HEK293T (cell line): Measurements from ENCODE around the gene MNAT1.
"Not testable (repeated sequence)": the region's sequence is repeated elsewhere in the genome, so short reads cannot be mapped to it uniquely, and the experiment has no call there.

Experiments used
- CTCF ChIA-PET: fragments of 350-600 bp; formaldehyde crosslinking; extraction: SDS; loops from one replicate; lab custom pipeline; 2021; ENCODE audit warnings: antibody characterized with exemption, inconsistent platforms; lab: Yijun Ruan, JAX
- POLR2A ChIA-PET: fragments of 350-600 bp; formaldehyde crosslinking; extraction: SDS; loops from one replicate; lab custom pipeline; 2020; ENCODE audit warnings: antibody characterized with exemption, inconsistent platforms; lab: Yijun Ruan, JAX
- DNase-seq: peaks from one replicate; pipeline ENCODE4 v3.0.0; 2012; ENCODE audit warnings: mixed read lengths; ENCODE audit errors: extremely low spot score
- ARNT ChIP-seq: fragments of 450-650 bp; IDR thresholded peaks from 2 replicates; pipeline ENCODE4 v1.6.1; 2017; ENCODE audit warnings: mild to moderate bottlenecking
- BHLHE40 ChIP-seq: fragments of 450-650 bp; IDR thresholded peaks from 2 replicates; pipeline ENCODE4 v1.6.1; 2016; ENCODE audit warnings: mild to moderate bottlenecking, moderate library complexity, borderline replicate concordance
- CTBP1 ChIP-seq: fragments of 450-650 bp; IDR thresholded peaks from 2 replicates; pipeline ENCODE4 v1.6.1; 2016; ENCODE audit warnings: borderline replicate concordance
- ELF4 ChIP-seq: fragments of 450-650 bp; IDR thresholded peaks from 2 replicates; pipeline ENCODE4 v1.6.1; 2017; ENCODE audit warnings: antibody characterized with exemption
- FOXA1 ChIP-seq: fragments of 450-650 bp; IDR thresholded peaks from 2 replicates; pipeline ENCODE4 v1.6.1; 2016; ENCODE audit warnings: mild to moderate bottlenecking
- FOXK2 ChIP-seq: fragments of 450-650 bp; IDR thresholded peaks from 2 replicates; pipeline ENCODE4 v1.6.1; 2016; ENCODE audit warnings: mild to moderate bottlenecking
- FOXM1 ChIP-seq: fragments of 450-650 bp; IDR thresholded peaks from 2 replicates; pipeline ENCODE4 v1.6.1; 2017; ENCODE audit warnings: mild to moderate bottlenecking, borderline replicate concordance
- HDGF ChIP-seq: fragments of 450-650 bp; IDR thresholded peaks from 2 replicates; pipeline ENCODE4 v1.6.1; 2017; ENCODE audit warnings: antibody characterized with exemption, borderline replicate concordance
- L3MBTL2 ChIP-seq: fragments of 450-650 bp; conservative IDR thresholded peaks from 2 replicates; pipeline ENCODE4 v1.6.1; 2016; ENCODE audit warnings: mild to moderate bottlenecking
- LEF1 ChIP-seq: fragments of 450-650 bp; IDR thresholded peaks from 2 replicates; pipeline ENCODE4 v1.6.1; 2017; ENCODE audit warnings: mild to moderate bottlenecking, borderline replicate concordance
- NFRKB ChIP-seq: fragments of 450-650 bp; IDR thresholded peaks from 2 replicates; pipeline ENCODE4 v1.6.1; 2016; ENCODE audit warnings: mild to moderate bottlenecking, moderate library complexity
- SP1 ChIP-seq: fragments of 450-650 bp; IDR thresholded peaks from 2 replicates; pipeline ENCODE4 v1.6.1; 2017
- SUZ12 ChIP-seq: fragments of 450-650 bp; IDR thresholded peaks from 2 replicates; pipeline ENCODE4 v1.6.1; 2016; ENCODE audit warnings: mild to moderate bottlenecking
- TARDBP ChIP-seq: fragments of 450-650 bp; IDR thresholded peaks from 2 replicates; pipeline ENCODE4 v1.6.1; 2016
- ZNF384 ChIP-seq: fragments of 450-650 bp; IDR thresholded peaks from 2 replicates; pipeline ENCODE4 v1.6.1; 2016
- TF ChIP-seq, protein P1 (sequence below): fragments of 450-650 bp; IDR thresholded peaks from 2 replicates; pipeline ENCODE4 v1.6.1; 2016

MNAT1 gene

DNA sequence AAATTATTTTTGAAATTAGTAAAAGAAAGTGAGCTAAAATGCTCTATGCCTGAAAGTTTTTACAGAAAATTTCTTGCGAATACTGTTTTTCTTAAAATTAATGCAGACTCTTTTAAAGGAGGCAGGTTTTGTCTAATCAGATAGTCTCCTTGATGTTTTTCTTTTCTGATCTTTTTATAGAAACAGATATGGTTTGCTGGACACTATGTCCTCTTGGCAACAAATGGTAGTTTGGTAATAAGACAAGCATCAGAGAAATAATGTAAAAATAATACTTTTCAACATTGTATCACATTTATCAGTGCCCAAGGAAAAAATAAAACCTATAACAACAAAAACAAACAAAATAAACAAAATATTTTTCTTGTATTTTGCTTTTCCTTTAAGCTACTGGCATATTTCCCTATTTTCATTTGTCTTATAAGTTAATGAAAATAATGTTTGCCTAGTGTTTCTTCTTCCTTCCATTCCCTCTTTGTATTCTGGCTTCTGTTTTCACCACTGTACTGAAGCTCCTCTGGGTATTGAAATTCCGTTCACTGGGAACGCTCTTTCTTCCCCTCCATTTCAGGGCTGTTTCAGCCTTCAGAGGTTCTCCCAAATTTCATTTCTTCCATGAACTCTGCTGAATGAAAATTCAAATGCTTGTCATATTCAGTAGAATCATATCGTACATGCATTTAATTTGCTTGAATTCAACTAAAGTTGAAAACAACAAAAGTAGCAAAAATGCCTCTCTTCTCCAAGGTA lies 131.0 kb downstream of the MNAT1 start:
- TF ChIP-seq NFRKB = no peak
- TF ChIP-seq FOXM1 = no peak
- TF ChIP-seq ZNF384 = no peak
- no peak for TF ChIP-seq ELF4
- TF ChIP-seq SUZ12 = no peak
- no peak for TF ChIP-seq BHLHE40
- no peak for TF ChIP-seq FOXK2
- no peak for TF ChIP-seq LEF1
- TF ChIP-seq SP1 = no peak
- no peak for TF ChIP-seq FOXA1
- TF ChIP-seq HDGF = no peak
- TF ChIP-seq ARNT = no peak
- TF ChIP-seq TARDBP = no peak
- TF ChIP-seq CTBP1 = no peak
- ChIA-PET POLR2A (interaction anchor here (0.8 to 1.3 kb wide), 2 partner anchors 115 to 142 kb away, joined by 3 to 4 read pairs; no protein-coding TSS in a partner anchor), CTCF (no interaction called here)
- no peak for DNase-seq

DNA sequence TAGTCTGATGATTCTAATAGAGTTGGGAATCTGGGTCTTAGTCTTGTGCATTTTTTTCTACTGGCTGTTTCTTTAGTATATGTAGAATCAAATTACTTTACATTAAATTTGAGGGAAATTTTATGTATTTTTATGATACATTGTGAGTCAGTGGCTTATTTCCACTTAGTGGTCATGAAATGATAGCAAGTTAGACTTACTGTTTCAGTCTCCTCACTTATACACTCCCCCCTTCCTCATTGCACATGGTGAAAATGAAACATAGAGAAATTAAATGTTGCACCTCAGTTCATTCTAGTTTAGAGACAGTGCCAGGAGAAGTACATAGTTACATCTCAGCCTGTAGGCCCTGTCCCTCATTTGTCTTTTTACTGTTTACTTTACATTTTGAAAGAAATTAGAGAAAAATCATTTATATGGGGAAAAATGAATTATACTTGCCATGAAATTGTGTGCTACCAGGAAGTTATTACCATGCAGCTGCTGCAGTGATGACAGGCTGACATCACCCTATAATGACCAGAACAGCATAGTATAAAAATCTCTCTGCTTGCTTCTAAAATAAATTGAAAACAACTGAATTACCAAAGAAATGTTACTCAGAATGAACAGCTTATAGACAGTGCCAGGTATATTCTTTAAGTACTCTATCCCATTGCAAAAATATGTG lies 133.1 kb downstream of the MNAT1 start:
- no peak for DNase-seq
- CTCF ChIA-PET = no interaction called here
- TF ChIP-seq SP1 (no peak), NFRKB (no peak), ELF4 (no peak), BHLHE40 (no peak), ARNT (no peak), LEF1 (no peak)

DNA sequence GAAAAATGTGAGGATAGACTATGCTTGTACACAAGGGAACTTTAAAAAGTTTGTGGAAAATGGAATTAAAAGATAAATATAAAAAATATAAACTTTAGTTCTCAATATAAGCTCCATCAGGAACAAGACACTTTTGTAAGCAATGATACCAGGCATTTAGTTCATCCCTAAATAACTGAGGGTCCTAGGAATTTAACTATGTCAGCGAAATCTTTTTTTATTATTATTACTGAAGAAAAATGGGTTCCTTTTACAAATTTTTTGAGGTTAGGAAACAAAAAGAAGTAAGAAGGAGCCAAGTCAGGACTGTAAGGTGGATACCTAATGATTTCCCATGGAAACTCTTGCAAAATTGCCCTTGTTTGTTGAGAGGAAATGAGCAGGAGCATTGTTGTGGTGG lies 143.6 kb downstream of the MNAT1 start:
- POLR2A ChIA-PET = no interaction called here
- CTCF ChIA-PET = no interaction called here
- no peak for DNase-seq
- TF ChIP-seq SUZ12 (no peak), NFRKB (no peak), LEF1 (no peak), BHLHE40 (no peak), L3MBTL2 (no peak), FOXA1 (no peak)
- TF ChIP-seq, protein P1, sequence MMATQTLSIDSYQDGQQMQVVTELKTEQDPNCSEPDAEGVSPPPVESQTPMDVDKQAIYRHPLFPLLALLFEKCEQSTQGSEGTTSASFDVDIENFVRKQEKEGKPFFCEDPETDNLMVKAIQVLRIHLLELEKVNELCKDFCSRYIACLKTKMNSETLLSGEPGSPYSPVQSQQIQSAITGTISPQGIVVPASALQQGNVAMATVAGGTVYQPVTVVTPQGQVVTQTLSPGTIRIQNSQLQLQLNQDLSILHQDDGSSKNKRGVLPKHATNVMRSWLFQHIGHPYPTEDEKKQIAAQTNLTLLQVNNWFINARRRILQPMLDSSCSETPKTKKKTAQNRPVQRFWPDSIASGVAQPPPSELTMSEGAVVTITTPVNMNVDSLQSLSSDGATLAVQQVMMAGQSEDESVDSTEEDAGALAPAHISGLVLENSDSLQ = no peak

More for the DNA sequence above, 133.1 kb downstream of the MNAT1 start:
- POLR2A ChIA-PET = no interaction called here

DNA sequence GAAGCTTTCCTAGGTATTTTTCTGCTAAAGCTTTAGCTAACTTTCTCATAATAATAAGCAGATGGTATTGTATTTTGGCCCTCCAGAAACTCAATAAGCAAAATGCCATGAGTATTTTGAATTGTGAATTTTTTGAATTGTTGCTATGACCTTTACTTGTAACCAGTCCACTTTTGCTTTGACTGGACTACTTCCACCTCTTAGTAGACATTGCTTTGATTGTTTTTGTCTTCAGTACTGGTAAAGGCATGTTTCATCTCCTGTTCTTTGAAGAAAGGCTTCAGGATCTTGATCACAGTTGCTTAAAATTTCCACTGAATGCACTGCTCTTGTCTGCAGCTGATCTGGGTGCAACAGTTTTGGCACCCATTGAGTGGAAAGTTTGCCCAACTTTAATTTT lies 144.0 kb downstream of the MNAT1 start:
- no peak for DNase-seq
- ChIA-PET CTCF (no interaction called here), POLR2A (no interaction called here)
- TF ChIP-seq TARDBP (no peak), HDGF (no peak)

DNA sequence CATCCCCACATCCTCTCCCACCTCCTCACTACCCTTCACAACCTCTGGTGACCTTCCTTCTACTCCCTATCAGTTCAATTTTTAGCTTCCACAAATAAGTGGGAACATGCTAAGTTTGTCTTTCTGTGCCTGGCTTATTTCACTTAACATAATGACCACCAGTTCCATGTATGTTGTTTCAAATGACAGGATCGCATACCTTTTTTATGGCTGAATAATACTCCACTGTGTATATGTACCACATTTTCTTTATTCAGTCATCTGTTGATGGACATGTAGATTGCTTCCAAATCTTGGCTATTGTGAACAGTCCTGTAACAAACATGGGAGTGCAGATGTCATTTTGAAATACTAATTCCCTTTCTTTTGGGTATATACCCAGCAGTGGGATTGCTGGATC lies 147.7 kb downstream of the MNAT1 start:
- DNase-seq = no peak
- ChIA-PET CTCF (no interaction called here), POLR2A (no interaction called here)
- TF ChIP-seq FOXK2 = no peak
- no peak for TF ChIP-seq ELF4
- no peak for TF ChIP-seq NFRKB
- no peak for TF ChIP-seq ARNT
- TF ChIP-seq, protein P1 = no peak
- no peak for TF ChIP-seq ZNF384
- TF ChIP-seq FOXA1 = no peak
- TF ChIP-seq TARDBP = no peak

DNA sequence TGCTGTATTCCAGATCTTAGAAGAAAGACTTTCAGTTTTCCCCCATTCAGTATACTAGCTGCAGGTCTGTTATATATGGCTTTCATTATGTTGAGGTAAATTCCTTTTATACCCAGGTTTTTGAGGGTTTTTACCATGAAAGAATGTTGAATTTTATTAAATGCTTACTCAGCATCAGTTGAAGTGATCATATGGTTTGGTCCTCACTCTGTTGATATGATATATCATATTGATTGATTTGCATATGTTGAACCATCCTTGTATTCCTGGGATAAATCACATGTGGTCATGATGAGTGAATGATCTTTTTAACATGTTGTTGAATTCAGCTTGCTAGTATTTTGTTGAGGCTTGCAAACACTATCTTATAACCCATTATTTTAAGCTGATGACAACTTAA lies 149.6 kb downstream of the MNAT1 start:
- POLR2A ChIA-PET = no interaction called here
- TF ChIP-seq FOXA1 = no peak
- CTCF ChIA-PET = no interaction called here
- DNase-seq = no peak

DNA sequence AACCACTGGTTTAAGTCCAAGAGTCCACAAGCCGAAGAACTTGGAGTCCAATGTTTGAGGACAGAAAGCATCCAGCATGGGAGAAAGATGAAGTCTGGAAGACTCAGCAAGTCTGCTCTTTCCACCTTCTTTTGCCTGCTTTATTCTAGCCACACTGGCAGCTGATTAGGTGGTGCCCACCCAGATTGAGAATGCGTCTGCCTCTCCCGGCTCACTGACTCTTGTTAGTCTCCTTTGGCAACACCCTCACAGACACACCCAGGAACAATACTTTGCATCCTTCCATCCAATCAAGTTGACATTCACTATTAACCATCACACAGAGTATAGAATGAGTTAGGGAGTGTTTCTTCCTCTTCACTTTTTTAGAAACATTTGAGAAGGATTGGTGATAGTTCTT lies 156.1 kb downstream of the MNAT1 start:
- POLR2A ChIA-PET, DNase-seq, CTCF ChIA-PET: not testable (repeated sequence)

DNA sequence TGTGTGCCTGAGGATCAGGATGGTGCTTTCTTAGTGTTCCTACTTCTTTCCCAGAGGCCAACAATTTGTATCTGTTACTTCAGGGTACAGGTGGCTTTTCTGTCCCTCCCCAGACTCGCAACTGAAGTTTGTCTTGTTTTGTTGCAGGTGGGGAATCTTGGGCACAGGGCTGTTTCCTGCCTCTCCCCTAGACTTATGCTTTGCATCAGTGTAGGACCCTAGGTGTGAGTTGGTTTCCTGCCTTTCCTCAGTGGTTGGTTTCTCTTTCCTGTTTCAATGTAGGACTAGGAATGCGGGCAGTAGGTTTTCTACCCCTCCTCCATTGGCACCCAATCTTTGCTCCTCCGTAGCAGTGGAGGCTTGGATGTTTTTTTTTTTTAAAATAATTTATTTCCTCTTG lies 159.3 kb downstream of the MNAT1 start:
- TF ChIP-seq CTBP1 = no peak
- TF ChIP-seq SP1 = no peak
- no peak for TF ChIP-seq ELF4
- CTCF ChIA-PET = no interaction called here

More for the DNA sequence above, 159.3 kb downstream of the MNAT1 start:
- POLR2A ChIA-PET = no interaction called here
- no peak for DNase-seq
